Astrocyte of the hippocampus (primary cell): ENCODE results near the gene LRRC4C.

Source experiments
- DNase-seq: peaks from one replicate; pipeline ENCODE4 v3.0.0; 2011; ENCODE audit warnings: low read depth, low spot score

LRRC4C gene

GRCh38 chr11:40381481-40381880 is 1078.0 kb downstream of the LRRC4C start:
- no peak for DNase-seq

- DNase-seq = no peak
Measured at GRCh38 chr11:40380835-40381234, 1078.6 kb downstream of the LRRC4C start.

GRCh38 chr11:40376331-40376730 is 1083.1 kb downstream of the LRRC4C start:
- DNase-seq = no peak

GRCh38 chr11:40370821-40371616 is 1088.4 kb downstream of the LRRC4C start:
- no peak for DNase-seq

- DNase-seq = no peak
Measured at GRCh38 chr11:40360206-40360798, 1099.2 kb downstream of the LRRC4C start.

- DNase-seq = no peak
Measured at GRCh38 chr11:40354121-40354520, 1105.3 kb downstream of the LRRC4C start.

- DNase-seq = no peak
Measured at GRCh38 chr11:40340911-40341310, 1118.5 kb downstream of the LRRC4C start.

GRCh38 chr11:40338739-40339138 is 1120.7 kb downstream of the LRRC4C start:
- peak; percentile 29 for DNase-seq

GRCh38 chr11:40338062-40338461 is 1121.4 kb downstream of the LRRC4C start:
- DNase-seq = no peak

GRCh38 chr11:40337118-40337517 is 1122.3 kb downstream of the LRRC4C start:
- peak; percentile 20 for DNase-seq

GRCh38 chr11:40328890-40329614 is 1130.4 kb downstream of the LRRC4C start:
- DNase-seq = peak; percentile 99

- DNase-seq = no peak
Measured at GRCh38 chr11:40323241-40323640, 1136.2 kb downstream of the LRRC4C start.

GRCh38 chr11:40321537-40321936 is 1137.9 kb downstream of the LRRC4C start:
- no peak for DNase-seq

- no peak for DNase-seq
Measured at GRCh38 chr11:40316171-40316570, 1143.3 kb downstream of the LRRC4C start.

- no peak for DNase-seq
Measured at GRCh38 chr11:40315122-40315521, 1144.3 kb downstream of the LRRC4C start.

GRCh38 chr11:40314327-40314726 is 1145.1 kb downstream of the LRRC4C start:
- no peak for DNase-seq

- peak; percentile 77 for DNase-seq
Measured at GRCh38 chr11:40306938-40307548, 1152.4 kb downstream of the LRRC4C start.

GRCh38 chr11:40302669-40303068 is 1156.8 kb downstream of the LRRC4C start:
- DNase-seq = peak; percentile 85

GRCh38 chr11:40295466-40295865 is 1164.0 kb downstream of the LRRC4C start:
- DNase-seq = no peak

GRCh38 chr11:40294741-40295140 is 1164.7 kb downstream of the LRRC4C start:
- no peak for DNase-seq

GRCh38 chr11:40294349-40294735 is 1165.1 kb downstream of the LRRC4C start:
- no peak for DNase-seq

GRCh38 chr11:40293655-40294348 is 1165.7 kb downstream of the LRRC4C start:
- peak; percentile 95 for DNase-seq
